Upper lobe of left lung (tissue), 6 donors: Measurements from ENCODE around the gene HAUS8. TPM values are rescaled to one million over a fixed set of nuclear protein-coding genes. Genes with fewer than 3 reads are reported as not detected.
"Not testable (repeated sequence)": the region's sequence is repeated elsewhere in the genome, so short reads cannot be mapped to it uniquely, and the experiment has no call there.

Experiments
- ATAC-seq, 2 donors: fragments of 200-7000 bp; cut with Tn5 transposase; one replicate each; pipeline ENCODE4 v1.9.1; 2022; ENCODE audit warnings: mild to moderate bottlenecking in 2 of 2, moderate library complexity in 2 of 2; ENCODE audit not compliant: low FRiP score in 2 of 2
- DNase-seq, 2 donors: peaks; one replicate each; pipeline ENCODE4 v3.0.0-alpha.2; 2019 to 2020
- H3K27ac ChIP-seq, 4 donors: fragments of 200-600 bp; sonication (generic); one replicate each; pipeline ENCODE4 v1.5.1; 2016 to 2019
- H3K27me3 ChIP-seq, 4 donors: fragments of 200-600 bp; sonication (generic); one replicate each; pipeline ENCODE4 v1.5.1; 2017 to 2019
- H3K36me3 ChIP-seq, 4 donors: fragments of 200-600 bp; sonication (generic); one replicate each; pipeline ENCODE4 v1.5.1; 2016 to 2019
- H3K4me1 ChIP-seq, 4 donors: fragments of 200-600 bp; sonication (generic); one replicate each; pipeline ENCODE4 v1.5.1; 2018 to 2019
- H3K4me3 ChIP-seq, 4 donors: fragments of 200-600 bp; sonication (generic); one replicate each; pipeline ENCODE4 v1.5.1; 2017 to 2019; ENCODE audit warnings: mild to moderate bottlenecking in 2 of 4, moderate library complexity in 1 of 4
- H3K9me3 ChIP-seq, 4 donors: fragments of 200-600 bp; sonication (generic); one replicate each; pipeline ENCODE4 v1.5.1; 2018 to 2019
- EP300 ChIP-seq, 4 donors: sonication (generic); formaldehyde crosslinking; IDR thresholded peaks; one replicate each; pipeline ENCODE4 v1.5.1; 2017; ENCODE audit warnings: antibody characterized with exemption in 4 of 4, control low read depth in 2 of 4
- POLR2A ChIP-seq, 4 donors: fragments of 450-650 bp; IDR thresholded peaks; one replicate each; pipeline ENCODE4 v1.5.1; 2016 to 2017; ENCODE audit warnings: antibody characterized with exemption in 4 of 4, mild to moderate bottlenecking in 2 of 4
- POLR2AphosphoS5 ChIP-seq, 2 donors: sonication (generic); formaldehyde crosslinking; IDR thresholded peaks; one replicate each; pipeline ENCODE4 v1.5.1; 2017; ENCODE audit warnings: antibody characterized with exemption in 2 of 2
- WGBS, 2 donors: methylation state at CpG; one replicate each; pipeline ENCODE4 v1.1.5; 2017 to 2018; 5-methylcytosine and 5-hydroxymethylcytosine counted together
- total RNA-seq, 6 donors: library from RNA; depleted of rRNA in 4 of 6; stranded (reverse); fragments of >200 nt in 4 of 6; gene quantifications; one replicate each; pipeline versions ENCODE4 v1.1.0 to v1.2.1, GENCODE V29; 2016 to 2021
- TF ChIP-seq, protein P1 (sequence below), 6 experiments: fragments of 450-650 bp in 4 of 6; fragments of 200-600 bp in 2 of 6; sonication (generic) in 2 of 6; IDR thresholded peaks; one replicate each; pipeline ENCODE4 v1.5.1; 2016 to 2019; ENCODE audit warnings: antibody characterized with exemption in 6 of 6
- donor health status: DM: no; HTN: no; CAD: no; lungs with moderate emphysema.
- donor health status: DM: no; HTN: yes; CAD: no; lungs with severe emphysema.

HAUS8 gene
- total RNA-seq, 6 donors from 2014 or later: 4.9 to 21.0 (median 8.7) TPM

DNA sequence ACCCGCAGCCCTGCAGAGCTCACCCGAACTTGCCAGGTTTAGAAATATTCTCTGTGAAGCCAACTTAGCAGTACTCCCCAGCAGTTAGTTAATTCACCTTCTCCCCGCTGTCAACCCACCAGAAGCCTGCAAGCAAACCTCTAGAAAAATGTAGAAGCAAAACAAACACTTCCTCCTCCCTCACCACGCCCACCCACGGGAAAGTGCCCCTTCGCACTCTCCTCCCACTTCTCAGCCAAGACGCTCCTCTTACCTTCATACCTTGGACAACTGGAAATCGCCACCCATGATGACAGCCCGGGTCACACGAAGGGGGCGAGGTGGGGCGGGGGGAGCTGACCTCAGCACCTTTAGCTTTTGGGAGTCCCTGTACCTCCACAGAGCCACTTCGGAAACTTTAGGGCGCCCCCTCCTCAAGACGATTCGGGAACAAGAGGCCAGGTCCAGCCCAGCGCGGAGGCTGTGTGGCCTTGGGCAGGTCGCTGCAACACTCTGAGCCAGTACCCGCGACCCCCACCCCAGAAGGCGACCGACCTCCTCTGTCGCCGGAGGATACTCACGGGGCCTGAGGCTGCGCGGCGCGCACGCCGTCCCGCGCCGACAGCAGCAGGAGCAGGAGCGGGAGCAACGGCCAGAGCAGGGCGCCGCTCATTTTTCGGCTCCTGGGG lies 49.1 kb downstream of the HAUS8 start:
- Histone ChIP-seq H3K4me3 (peak overlapping the region; percentile 6 to 58 (median 54)), H3K36me3 (no peaks in the 10 kb centered on the region), H3K4me1 (peaks cover 27 to 50% (median 29%) of the 10 kb centered on the region in 4 donors), H3K27ac (peak overlapping the region; percentile 32 to 77 (median 64)), H3K9me3 (peaks cover 0 to 17% (median 0%) of the 10 kb centered on the region in 4 donors), H3K27me3 (no peaks in the 10 kb centered on the region)
- ATAC-seq: peak; percentile 26 to 49
- 1 to 2% methylated on average over 17 to 20 of the region's 40 CpGs for WGBS, 2 donors
- peak; percentile 62 to 84 for DNase-seq
- TF ChIP-seq, protein P1, sequence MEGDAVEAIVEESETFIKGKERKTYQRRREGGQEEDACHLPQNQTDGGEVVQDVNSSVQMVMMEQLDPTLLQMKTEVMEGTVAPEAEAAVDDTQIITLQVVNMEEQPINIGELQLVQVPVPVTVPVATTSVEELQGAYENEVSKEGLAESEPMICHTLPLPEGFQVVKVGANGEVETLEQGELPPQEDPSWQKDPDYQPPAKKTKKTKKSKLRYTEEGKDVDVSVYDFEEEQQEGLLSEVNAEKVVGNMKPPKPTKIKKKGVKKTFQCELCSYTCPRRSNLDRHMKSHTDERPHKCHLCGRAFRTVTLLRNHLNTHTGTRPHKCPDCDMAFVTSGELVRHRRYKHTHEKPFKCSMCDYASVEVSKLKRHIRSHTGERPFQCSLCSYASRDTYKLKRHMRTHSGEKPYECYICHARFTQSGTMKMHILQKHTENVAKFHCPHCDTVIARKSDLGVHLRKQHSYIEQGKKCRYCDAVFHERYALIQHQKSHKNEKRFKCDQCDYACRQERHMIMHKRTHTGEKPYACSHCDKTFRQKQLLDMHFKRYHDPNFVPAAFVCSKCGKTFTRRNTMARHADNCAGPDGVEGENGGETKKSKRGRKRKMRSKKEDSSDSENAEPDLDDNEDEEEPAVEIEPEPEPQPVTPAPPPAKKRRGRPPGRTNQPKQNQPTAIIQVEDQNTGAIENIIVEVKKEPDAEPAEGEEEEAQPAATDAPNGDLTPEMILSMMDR (IDR thresholded peaks at IDR 0.05): no peak
- no peak for TF ChIP-seq POLR2AphosphoS5 (IDR thresholded peaks at IDR 0.05)
- peak in 2 of 4 donors; percentile 26 to 46 for TF ChIP-seq POLR2A (IDR thresholded peaks at IDR 0.05)
- no peak for TF ChIP-seq EP300 (IDR thresholded peaks at IDR 0.05)

DNA sequence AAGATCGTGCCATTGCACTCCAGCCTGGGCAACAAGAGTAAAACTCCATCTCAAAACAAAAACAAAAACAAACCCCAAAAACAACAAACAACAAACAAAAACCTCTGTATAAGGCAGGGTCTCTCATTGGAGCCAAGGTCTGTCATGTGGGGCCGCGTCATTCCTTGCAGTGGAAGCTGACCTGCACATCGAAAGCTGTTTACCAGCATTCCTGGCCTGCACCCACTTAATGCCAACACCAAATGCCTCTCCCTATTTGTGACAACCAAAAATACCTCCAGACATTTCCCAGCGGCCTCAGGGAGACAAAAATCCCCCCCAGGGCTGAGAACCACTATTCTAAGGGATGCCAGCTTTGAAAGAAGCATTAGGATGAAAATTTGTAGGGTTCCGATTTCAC lies 49.9 kb downstream of the HAUS8 start:
- peak in 1 of 2 donors; percentile 71 for ATAC-seq
- 58 to 68% methylated on average over 6 of the region's 6 CpGs for WGBS, 2 donors
- peak in 1 of 2 donors; percentile 63 for DNase-seq

DNA sequence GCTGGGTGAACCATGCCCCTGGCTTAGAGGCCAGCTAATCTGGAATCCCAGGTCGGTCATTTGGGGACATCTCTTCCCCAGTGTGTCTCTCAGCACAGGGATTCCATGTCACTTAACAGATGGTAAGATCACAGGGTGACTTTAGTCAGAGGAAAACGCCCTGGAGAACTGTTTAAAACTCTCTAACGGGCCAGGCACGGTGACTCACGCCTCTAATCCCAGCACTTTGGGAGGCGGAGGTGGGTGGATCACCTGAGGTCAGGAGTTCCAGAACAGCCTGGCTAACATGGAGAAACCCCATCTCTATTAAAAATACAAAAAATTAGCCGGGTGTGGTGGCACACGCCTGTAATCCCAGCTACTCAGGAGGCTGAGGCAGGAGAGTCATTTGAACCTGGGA lies 50.3 kb downstream of the HAUS8 start:
- ATAC-seq: not testable (repeated sequence)
- peak overlapping the region; percentile 32 to 77 (median 64) for H3K27ac ChIP-seq

More for the DNA sequence above, 49.9 kb downstream of the HAUS8 start:
- H3K27ac ChIP-seq: peak overlapping the region; percentile 32 to 77 (median 64)
- peaks cover 27 to 50% (median 33%) of the 10 kb centered on the region in 4 donors for H3K4me1 ChIP-seq
- peaks cover 0 to 17% (median 0%) of the 10 kb centered on the region in 4 donors for H3K9me3 ChIP-seq
- no peaks in the 10 kb centered on the region for H3K27me3 ChIP-seq
- TF ChIP-seq, protein P1 (IDR thresholded peaks at IDR 0.05): no peak
- TF ChIP-seq POLR2A (IDR thresholded peaks at IDR 0.05): no peak
- no peak for TF ChIP-seq POLR2AphosphoS5 (IDR thresholded peaks at IDR 0.05)
- TF ChIP-seq EP300 (IDR thresholded peaks at IDR 0.05): no peak
- H3K4me3 ChIP-seq: peak overlapping the region in 3 of 4 donors; percentile 52 to 58 (median 57)
- H3K36me3 ChIP-seq: no peaks in the 10 kb centered on the region

DNA sequence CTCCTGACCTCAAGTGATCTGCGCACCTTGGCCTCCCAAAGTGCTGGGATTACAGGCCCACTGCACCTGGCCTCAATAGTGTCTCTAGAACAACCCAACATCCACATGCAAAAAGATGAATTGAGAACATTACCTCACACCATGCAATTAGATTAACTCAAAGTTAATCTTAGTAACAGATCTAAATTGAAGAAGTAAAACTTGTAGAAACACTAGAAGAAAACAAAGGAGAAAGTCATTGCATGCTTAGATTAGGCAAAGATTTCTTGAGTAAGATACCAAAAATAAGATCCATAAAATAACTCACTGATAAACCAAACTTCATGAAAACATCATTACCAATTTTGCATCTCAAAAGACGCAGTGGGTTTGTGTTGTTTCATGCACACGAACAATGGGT lies 51.4 kb downstream of the HAUS8 start:
- H3K27ac ChIP-seq: no peak overlapping the region
- no peaks in the 10 kb centered on the region for H3K36me3 ChIP-seq
- peaks cover 27 to 50% (median 35%) of the 10 kb centered on the region in 4 donors for H3K4me1 ChIP-seq
- WGBS, 2 donors: 91 to 97% methylated on average over 3 of the region's 3 CpGs
- TF ChIP-seq, protein P1 (IDR thresholded peaks at IDR 0.05): no peak
- no peak for TF ChIP-seq EP300 (IDR thresholded peaks at IDR 0.05)
- no peak for TF ChIP-seq POLR2A (IDR thresholded peaks at IDR 0.05)
- no peak for TF ChIP-seq POLR2AphosphoS5 (IDR thresholded peaks at IDR 0.05)
- ATAC-seq (no peak), DNase-seq (no peak)
- H3K9me3 ChIP-seq: peaks cover 0 to 17% (median 0%) of the 10 kb centered on the region in 4 donors
- H3K4me3 ChIP-seq: no peak overlapping the region
- no peaks in the 10 kb centered on the region for H3K27me3 ChIP-seq

More for the DNA sequence above, 50.3 kb downstream of the HAUS8 start:
- DNase-seq: peak in 1 of 2 donors; percentile 46
- H3K4me3 ChIP-seq: peak overlapping the region in 1 of 4 donors; percentile 58
- not testable (repeated sequence) for H3K27me3 ChIP-seq, H3K36me3 ChIP-seq
- WGBS, 2 donors: 56 to 80% methylated on average over 8 of the region's 8 CpGs
- H3K4me1 ChIP-seq: peaks cover 27 to 50% (median 35%) of the 10 kb centered on the region in 4 donors
- peaks cover 0 to 17% (median 0%) of the 10 kb centered on the region in 4 donors for H3K9me3 ChIP-seq

DNA sequence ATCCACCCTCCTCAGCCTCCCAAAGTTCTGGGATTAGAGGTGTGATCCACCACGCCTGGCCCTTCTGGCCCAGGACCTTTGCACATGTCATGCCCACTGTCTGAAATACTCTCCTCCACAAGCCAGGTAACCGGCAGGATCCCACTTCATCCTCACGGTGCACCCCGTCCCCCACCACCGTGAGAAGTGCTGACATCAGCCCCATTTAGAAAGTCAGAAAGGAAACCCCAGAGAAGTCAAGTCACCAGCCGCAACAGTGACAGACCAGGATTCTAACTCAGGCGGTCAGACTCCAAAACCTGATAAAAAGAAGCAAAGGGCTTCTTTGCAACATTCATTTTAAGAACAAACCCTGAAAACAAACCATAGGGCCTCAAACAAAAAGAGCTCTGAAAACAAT lies 52.5 kb downstream of the HAUS8 start:
- 85 to 97% methylated on average over 6 to 7 of the region's 7 CpGs for WGBS, 2 donors
- DNase-seq: no peak
- H3K27me3 ChIP-seq: no peaks in the 10 kb centered on the region
- H3K9me3 ChIP-seq: peaks cover 0 to 17% (median 0%) of the 10 kb centered on the region in 4 donors
- H3K4me3 ChIP-seq: no peak overlapping the region
- H3K36me3 ChIP-seq: no peaks in the 10 kb centered on the region
- TF ChIP-seq, protein P1 (IDR thresholded peaks at IDR 0.05): no peak
- no peak for TF ChIP-seq EP300 (IDR thresholded peaks at IDR 0.05)
- no peak for TF ChIP-seq POLR2A (IDR thresholded peaks at IDR 0.05)
- TF ChIP-seq POLR2AphosphoS5 (IDR thresholded peaks at IDR 0.05): no peak
- no peak for ATAC-seq
- H3K4me1 ChIP-seq: peaks cover 27 to 50% (median 35%) of the 10 kb centered on the region in 4 donors
- H3K27ac ChIP-seq: peak overlapping the region; percentile 24 to 83 (median 74)
